GM12874 (cell line): ENCODE measurements around the gene LHFPL5.
A peak's percentile ranks its signal among the peaks of the same experiment; 100 is the strongest.

Source experiments
- CTCF ChIP-seq: IDR thresholded peaks from 2 replicates; pipeline ENCODE4 v1.5.1; 2011; ENCODE audit warnings: low read depth, mild to moderate bottlenecking, control low read depth, low read length, moderate library complexity; ENCODE audit not compliant: insufficient read depth

The LHFPL5 gene

GRCh38 chr6:35804996-35805736, at the start of gene LHFPL5:
TSS of gene LHFPL5 (plus strand) at chr6:35805352. CDS start at chr6:35805671, 319 bp downstream.
- no peak for TF ChIP-seq CTCF

- TF ChIP-seq CTCF, result peak; percentile 59
Measured at GRCh38 chr6:35757456-35758123, 47.6 kb upstream of the LHFPL5 start.

- TF ChIP-seq CTCF, result no peak
Measured at GRCh38 chr6:35759426-35759825, 45.7 kb upstream of the LHFPL5 start.

GRCh38 chr6:35765739-35766138, 39.4 kb upstream of the LHFPL5 start:
- TF ChIP-seq CTCF, result no peak

- no peak for TF ChIP-seq CTCF
Measured at GRCh38 chr6:35769211-35769610, 35.9 kb upstream of the LHFPL5 start.

- no peak for TF ChIP-seq CTCF
Measured at GRCh38 chr6:35771343-35771627, 33.9 kb upstream of the LHFPL5 start.

- TF ChIP-seq CTCF, result no peak
Measured at GRCh38 chr6:35774116-35774794, 30.9 kb upstream of the LHFPL5 start.
